AG04450 (cell line): ENCODE results near the gene HADHB. TPM values are rescaled to one million over a fixed set of nuclear protein-coding genes. Genes with fewer than 3 reads are reported as not detected.
A peak's percentile ranks its signal among the peaks of the same experiment; 100 is the strongest.

Experiments
- CTCF ChIA-PET: fragments of 300-600, 350-600 bp; formaldehyde crosslinking; extraction: SDS; loops from one replicate; lab custom pipeline; 2022; ENCODE audit warnings: antibody characterized with exemption, inconsistent platforms; lab: Charles Lee
- POLR2A ChIA-PET: fragments of 350-600 bp; formaldehyde crosslinking; extraction: SDS; loops from one replicate; lab custom pipeline; 2021; ENCODE audit warnings: antibody characterized with exemption, inconsistent platforms; lab: Yijun Ruan, JAX
- DNase-seq: peaks from one replicate; pipeline ENCODE4 v3.0.0-alpha.2; 2011; ENCODE audit warnings: low read depth, low spot score
- H3K27ac ChIP-seq: one replicate; pipeline ENCODE4 v1.5.1; 2012; ENCODE audit warnings: low read depth, low read length, control low read depth
- H3K27me3 ChIP-seq: one replicate; pipeline ENCODE4 v1.6.0; 2012; ENCODE audit warnings: low read length; ENCODE audit not compliant: control insufficient read depth, insufficient read depth
- H3K4me3 ChIP-seq: 2 replicates; pipeline ENCODE4 v1.5.1; 2011; ENCODE audit warnings: mild to moderate bottlenecking, low read depth, low read length, control low read depth
- H3K9me3 ChIP-seq: 2 replicates; pipeline ENCODE4 v1.5.1; 2012; ENCODE audit warnings: low read length; ENCODE audit not compliant: control insufficient read depth, insufficient read depth
- polyA plus RNA-seq: library from polyadenylated mRNA; depleted of rRNA; stranded (reverse); fragments of >200 nt; gene quantifications from 2 replicates; pipeline ENCODE4 v1.2.3, GENCODE V29; 2011
- TF ChIP-seq, protein P1 (sequence below): IDR thresholded peaks from 2 replicates; pipeline ENCODE4 v1.5.1; 2011; ENCODE audit warnings: low read depth, low read length, control low read depth, inconsistent platforms

Gene HADHB
- polyA plus RNA-seq, 1 experiment = 162 TPM

GRCh38 chr2:26314243-26314642 lies 69.5 kb downstream of the HADHB start:
- DNase-seq = no peak
- Histone ChIP-seq H3K27ac (no peak overlapping the region), H3K4me3 (no peak overlapping the region), H3K9me3 (no peaks in the 10 kb centered on the region; the same call in 1 of the 2 replicates), H3K27me3 (peaks cover 40% of the 10 kb centered on the region)
- ChIA-PET POLR2A (no interaction called here), CTCF (no interaction called here)
- TF ChIP-seq, protein P1, sequence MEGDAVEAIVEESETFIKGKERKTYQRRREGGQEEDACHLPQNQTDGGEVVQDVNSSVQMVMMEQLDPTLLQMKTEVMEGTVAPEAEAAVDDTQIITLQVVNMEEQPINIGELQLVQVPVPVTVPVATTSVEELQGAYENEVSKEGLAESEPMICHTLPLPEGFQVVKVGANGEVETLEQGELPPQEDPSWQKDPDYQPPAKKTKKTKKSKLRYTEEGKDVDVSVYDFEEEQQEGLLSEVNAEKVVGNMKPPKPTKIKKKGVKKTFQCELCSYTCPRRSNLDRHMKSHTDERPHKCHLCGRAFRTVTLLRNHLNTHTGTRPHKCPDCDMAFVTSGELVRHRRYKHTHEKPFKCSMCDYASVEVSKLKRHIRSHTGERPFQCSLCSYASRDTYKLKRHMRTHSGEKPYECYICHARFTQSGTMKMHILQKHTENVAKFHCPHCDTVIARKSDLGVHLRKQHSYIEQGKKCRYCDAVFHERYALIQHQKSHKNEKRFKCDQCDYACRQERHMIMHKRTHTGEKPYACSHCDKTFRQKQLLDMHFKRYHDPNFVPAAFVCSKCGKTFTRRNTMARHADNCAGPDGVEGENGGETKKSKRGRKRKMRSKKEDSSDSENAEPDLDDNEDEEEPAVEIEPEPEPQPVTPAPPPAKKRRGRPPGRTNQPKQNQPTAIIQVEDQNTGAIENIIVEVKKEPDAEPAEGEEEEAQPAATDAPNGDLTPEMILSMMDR = no peak

DNA sequence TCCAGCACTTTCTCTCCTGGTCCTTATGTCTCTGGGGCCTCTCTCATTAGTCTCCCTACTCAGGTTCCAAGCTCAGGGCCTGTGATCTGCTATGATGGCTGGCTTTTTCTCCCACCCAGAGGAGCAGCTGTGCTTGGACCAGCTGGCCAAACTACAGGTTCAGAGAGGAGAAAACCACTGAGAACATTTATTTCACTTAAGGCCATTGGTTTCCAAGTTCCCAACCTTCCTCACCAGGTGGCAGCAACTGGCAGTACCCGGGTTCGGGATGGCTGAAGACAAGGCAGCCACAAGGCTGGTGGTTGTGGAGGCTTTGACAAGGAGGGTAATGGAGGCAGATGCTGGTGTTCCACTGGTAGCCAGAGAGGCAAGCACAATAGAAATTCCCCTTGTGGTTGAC lies 71.3 kb downstream of the HADHB start:
- Histone ChIP-seq H3K27me3 (peaks cover 46% of the 10 kb centered on the region), H3K27ac (no peak overlapping the region), H3K9me3 (no peaks in the 10 kb centered on the region; the same call in 1 of the 2 replicates), H3K4me3 (no peak overlapping the region)
- ChIA-PET POLR2A (no interaction called here), CTCF (interaction anchor here (0.9 to 1.1 kb wide), 3 partner anchors 9 to 73 kb away, joined by 3 to 4 read pairs (median 3); no protein-coding TSS in a partner anchor)
- DNase-seq = no peak
- TF ChIP-seq, protein P1 = peak; percentile 22; the same call in 1 of the 2 replicates

GRCh38 chr2:26316845-26317244 lies 72.1 kb downstream of the HADHB start:
- TF ChIP-seq, protein P1 = no peak
- DNase-seq = no peak
- ChIA-PET POLR2A (no interaction called here), CTCF (interaction anchor here (1.1 to 2.6 kb wide), 2 partner anchors 8 to 13 kb away, joined by 4 to 14 read pairs; no protein-coding TSS in a partner anchor)
- Histone ChIP-seq H3K27me3 (peaks cover 49% of the 10 kb centered on the region), H3K9me3 (no peaks in the 10 kb centered on the region; the same call in 1 of the 2 replicates), H3K4me3 (no peak overlapping the region), H3K27ac (no peak overlapping the region)

DNA sequence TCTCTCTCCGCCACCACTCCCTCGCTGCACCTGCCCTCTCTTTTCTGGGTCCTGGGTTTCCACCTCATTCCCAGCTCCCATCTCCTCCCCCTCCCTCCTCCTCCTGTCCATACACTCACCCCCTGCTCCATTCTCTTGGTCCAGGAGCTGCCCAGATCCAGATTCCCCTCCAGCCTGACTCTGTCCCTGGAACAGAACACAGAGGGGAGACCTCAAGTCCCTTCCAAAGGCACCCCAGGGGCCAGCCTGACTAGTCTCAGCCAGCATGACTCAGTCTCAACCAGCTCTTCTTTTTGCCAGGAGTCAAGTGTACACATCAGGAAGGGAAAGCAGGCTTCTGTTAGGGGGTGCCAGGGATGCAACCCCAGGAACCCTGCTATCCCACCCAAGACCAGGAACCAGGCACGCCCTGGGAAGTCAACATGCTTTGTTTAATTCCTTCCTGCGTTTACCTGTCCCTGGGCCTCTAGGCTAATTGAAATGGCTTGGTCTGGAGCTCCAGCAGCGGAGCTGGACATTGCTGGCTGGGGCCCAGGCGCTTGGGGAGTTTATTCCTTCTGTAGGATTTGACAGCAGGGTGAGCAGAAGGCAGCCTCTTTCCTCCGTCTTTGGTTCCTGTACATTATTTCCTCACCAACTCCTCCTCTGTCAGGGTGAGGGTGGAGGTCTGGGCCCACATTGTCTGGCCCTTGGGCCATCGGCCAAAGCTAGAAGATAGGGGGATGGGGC lies 72.8 kb downstream of the HADHB start:
- peaks cover 49% of the 10 kb centered on the region for H3K27me3 ChIP-seq
- CTCF ChIA-PET = interaction anchor here (1.1 to 2.6 kb wide), 2 partner anchors 8 to 13 kb away, joined by 4 to 14 read pairs; no protein-coding TSS in a partner anchor

More for the DNA sequence above, 72.8 kb downstream of the HADHB start:
- no peak for DNase-seq
- Histone ChIP-seq H3K4me3 (no peak overlapping the region), H3K9me3 (no peaks in the 10 kb centered on the region; the same call in 1 of the 2 replicates), H3K27ac (no peak overlapping the region)
- TF ChIP-seq, protein P1 = no peak
- POLR2A ChIA-PET = no interaction called here
